MCF 10A (cell line): ENCODE measurements around the gene NR3C1. TPM values are rescaled to one million over a fixed set of nuclear protein-coding genes. Genes with fewer than 3 reads are reported as not detected.
A peak's percentile ranks its signal among the peaks of the same experiment; 100 is the strongest.

Source experiments
- BruUV-seq: library from RNA; stranded (reverse); fragments of 400-500 nt; replicated peaks from 2 replicates; lab custom pipeline; 2021; lab: Mats Ljungman, UMichigan
- CTCF ChIA-PET: fragments of 300-600 bp; sonication (Branson Sonifier 250); formaldehyde crosslinking; extraction: SDS; loops from one replicate; lab custom pipeline; 2021; ENCODE audit warnings: antibody characterized with exemption, inconsistent platforms; lab: Yijun Ruan, JAX
- POLR2A ChIA-PET: fragments of 300-600, 350-650 bp; sonication (Branson Sonifier 250); formaldehyde crosslinking; extraction: SDS; loops from one replicate; lab custom pipeline; 2020; ENCODE audit warnings: antibody characterized with exemption, inconsistent platforms; lab: Yijun Ruan, JAX
- DNase-seq: peaks from one replicate; pipeline ENCODE4 v3.0.0-alpha.2; 2018; ENCODE audit not compliant: unreplicated experiment
- H3K27ac Mint-ChIP-seq: one replicate; pipeline ENCODE4 v1.8.0; 2022; ENCODE audit warnings: mild to moderate bottlenecking, low read depth, mixed read lengths; ENCODE audit not compliant: unreplicated experiment
- H3K27me3 Mint-ChIP-seq: one replicate; pipeline ENCODE4 v1.8.0; 2022; ENCODE audit warnings: mixed read lengths; ENCODE audit not compliant: insufficient read depth, unreplicated experiment
- H3K36me3 Mint-ChIP-seq: one replicate; pipeline ENCODE4 v1.8.0; 2022; ENCODE audit warnings: mild to moderate bottlenecking, moderate library complexity, mixed read lengths; ENCODE audit not compliant: insufficient read depth, unreplicated experiment
- H3K4me1 Mint-ChIP-seq: one replicate; pipeline ENCODE4 v1.8.0; 2022; ENCODE audit warnings: mixed read lengths; ENCODE audit not compliant: insufficient read depth, unreplicated experiment
- H3K4me3 Mint-ChIP-seq: one replicate; pipeline ENCODE4 v1.8.0; 2022; ENCODE audit warnings: mild to moderate bottlenecking, moderate library complexity, mixed read lengths; ENCODE audit not compliant: unreplicated experiment
- H3K9me3 Mint-ChIP-seq: one replicate; pipeline ENCODE4 v1.8.0; 2022; ENCODE audit warnings: mixed read lengths; ENCODE audit not compliant: unreplicated experiment
- intact Hi-C: fragments of 100-400 bp; cut with micrococcal nuclease; formaldehyde crosslinking; loops from 2 replicates; pipeline ENCODE4 v1.14.1; 2022
- total RNA-seq: library from RNA; stranded (reverse); gene quantifications from 2 replicates; pipeline ENCODE4 v1.2.3, GENCODE V29; 2022
- TF ChIP-seq, protein P1 (sequence below): fragments of 200-600 bp; IDR thresholded peaks from one replicate; pipeline ENCODE4 v1.8.0; 2022; ENCODE audit warnings: antibody characterized with exemption, mild to moderate bottlenecking; ENCODE audit not compliant: unreplicated experiment

Gene NR3C1
- total RNA-seq, 1 experiment from 2014 or later: 92.9 TPM

DNA sequence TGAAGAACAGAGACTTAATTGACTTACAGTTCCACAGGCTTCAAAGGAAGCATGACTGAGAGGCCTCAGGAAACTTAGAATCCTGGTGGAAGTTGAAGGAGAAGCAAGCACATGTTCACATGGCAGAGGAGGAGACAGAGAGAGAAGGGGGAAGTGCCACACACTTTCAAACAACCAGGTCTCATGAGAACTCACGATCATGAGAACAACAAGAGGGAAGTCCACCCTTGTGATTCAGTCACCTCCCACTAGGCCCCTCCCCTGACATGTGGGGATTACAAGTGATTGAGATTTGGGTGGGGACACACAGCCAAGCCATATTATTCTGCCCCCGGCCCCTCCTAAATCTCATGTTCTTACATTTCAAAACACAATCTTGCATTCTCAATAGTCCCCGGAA lies 19.5 kb downstream of the NR3C1 start:
- Mint-ChIP-seq H3K9me3 (peaks cover 20% of the 10 kb centered on the region), H3K27me3 (no peaks in the 10 kb centered on the region), H3K4me1 (peaks cover 31% of the 10 kb centered on the region), H3K4me3 (no peak overlapping the region), H3K27ac (no peak overlapping the region), H3K36me3 (peaks cover 46% of the 10 kb centered on the region)
- intact Hi-C loops: no loop called here
- TF ChIP-seq, protein P1, sequence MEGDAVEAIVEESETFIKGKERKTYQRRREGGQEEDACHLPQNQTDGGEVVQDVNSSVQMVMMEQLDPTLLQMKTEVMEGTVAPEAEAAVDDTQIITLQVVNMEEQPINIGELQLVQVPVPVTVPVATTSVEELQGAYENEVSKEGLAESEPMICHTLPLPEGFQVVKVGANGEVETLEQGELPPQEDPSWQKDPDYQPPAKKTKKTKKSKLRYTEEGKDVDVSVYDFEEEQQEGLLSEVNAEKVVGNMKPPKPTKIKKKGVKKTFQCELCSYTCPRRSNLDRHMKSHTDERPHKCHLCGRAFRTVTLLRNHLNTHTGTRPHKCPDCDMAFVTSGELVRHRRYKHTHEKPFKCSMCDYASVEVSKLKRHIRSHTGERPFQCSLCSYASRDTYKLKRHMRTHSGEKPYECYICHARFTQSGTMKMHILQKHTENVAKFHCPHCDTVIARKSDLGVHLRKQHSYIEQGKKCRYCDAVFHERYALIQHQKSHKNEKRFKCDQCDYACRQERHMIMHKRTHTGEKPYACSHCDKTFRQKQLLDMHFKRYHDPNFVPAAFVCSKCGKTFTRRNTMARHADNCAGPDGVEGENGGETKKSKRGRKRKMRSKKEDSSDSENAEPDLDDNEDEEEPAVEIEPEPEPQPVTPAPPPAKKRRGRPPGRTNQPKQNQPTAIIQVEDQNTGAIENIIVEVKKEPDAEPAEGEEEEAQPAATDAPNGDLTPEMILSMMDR: no peak
- no TSS peak for BruUV-seq
- ChIA-PET CTCF (no interaction called here), POLR2A (interaction anchor here (3.1 kb wide), 1 partner anchor 9 kb away, joined by 11 read pairs; no protein-coding TSS in a partner anchor)
- no peak for DNase-seq

DNA sequence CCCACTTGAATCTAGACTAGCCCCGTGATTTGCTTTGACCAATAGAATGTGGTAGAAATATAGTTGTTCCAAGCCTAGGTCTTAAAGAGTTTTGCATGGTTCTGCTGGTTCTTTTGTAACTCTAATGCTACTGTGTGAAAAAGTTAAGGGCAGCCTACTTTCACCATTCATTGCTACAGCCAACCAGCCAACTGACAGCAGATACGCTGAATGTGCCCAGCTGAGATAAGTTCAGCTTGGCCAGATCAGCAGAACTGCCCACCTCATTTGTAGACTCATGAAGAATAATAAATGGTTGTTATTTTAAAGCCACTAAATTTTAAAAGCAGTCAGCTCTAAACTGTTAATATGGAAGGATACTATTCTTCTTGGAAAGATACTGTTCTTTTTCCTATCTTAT lies 23.9 kb downstream of the NR3C1 start:
- no peak for DNase-seq
- BruUV-seq: no TSS peak
- Mint-ChIP-seq H3K36me3 (peaks cover 45% of the 10 kb centered on the region), H3K4me1 (peaks cover 26% of the 10 kb centered on the region), H3K27ac (no peak overlapping the region), H3K9me3 (no peaks in the 10 kb centered on the region), H3K4me3 (no peak overlapping the region), H3K27me3 (no peaks in the 10 kb centered on the region)
- TF ChIP-seq, protein P1: no peak
- intact Hi-C loops: no loop called here
- ChIA-PET CTCF (interaction anchor here (0.8 kb wide), 1 partner anchor 28 kb away, joined by 3 read pairs; no protein-coding TSS in a partner anchor), POLR2A (interaction anchor here (0.6 to 1.4 kb wide), 6 partner anchors 11 to 281 kb away, joined by 3 to 4 read pairs (median 3); no protein-coding TSS in a partner anchor)

DNA sequence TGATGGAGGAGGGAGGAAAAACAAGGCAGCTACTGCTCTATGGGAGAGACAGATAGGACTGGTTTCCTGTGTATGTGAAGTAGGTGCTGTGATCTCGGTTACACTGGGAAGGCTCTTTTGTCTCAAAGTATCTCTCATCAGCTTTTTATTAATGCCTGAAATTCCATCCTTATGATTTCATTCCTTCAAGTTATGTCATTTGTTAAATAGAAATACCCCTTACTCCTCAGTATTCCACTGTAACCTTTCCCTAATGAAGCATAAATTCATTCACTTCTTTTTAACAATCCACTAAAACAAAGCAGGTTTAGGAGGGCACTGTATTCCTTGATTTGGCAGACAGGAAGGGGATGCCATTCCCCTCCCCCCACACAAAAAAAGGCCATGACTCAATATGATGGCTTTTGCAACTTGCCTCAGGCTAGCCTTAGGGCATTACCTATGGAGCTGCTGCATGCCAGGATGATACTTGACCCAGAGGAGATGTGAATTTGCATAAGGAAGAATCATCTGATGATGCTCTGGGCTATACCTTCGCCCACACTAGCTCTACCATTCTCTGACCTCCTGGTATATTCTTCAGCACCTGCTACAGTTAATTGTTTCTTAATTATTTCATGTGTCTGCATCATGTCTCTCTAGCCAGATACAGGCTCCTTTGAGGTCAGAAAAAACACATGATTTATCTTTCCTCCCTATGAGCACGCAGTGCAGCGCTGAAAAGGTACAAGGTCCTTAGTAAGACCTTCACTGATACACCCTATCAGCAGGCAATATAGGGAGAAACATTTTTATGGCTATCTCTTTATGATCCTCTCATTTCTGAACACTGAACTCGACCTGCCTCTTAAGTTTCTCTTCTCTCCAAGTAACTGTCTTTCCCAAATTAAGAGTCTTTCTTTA lies 26.3 kb downstream of the NR3C1 start:
- H3K27me3 Mint-ChIP-seq: no peaks in the 10 kb centered on the region
- intact Hi-C loops: no loop called here
- ChIA-PET CTCF (interaction anchor here (0.6 to 2.0 kb wide), 8 partner anchors 14 to 1235 kb away, joined by 3 to 5 read pairs (median 3); partner anchors contain the start of gene NR3C1), POLR2A (interaction anchor here (0.7 to 3.3 kb wide), 16 partner anchors 10 to 1359 kb away, joined by 3 to 19 read pairs (median 4); partner anchors contain the start of gene NR3C1)
- peak overlapping the region; percentile 20 for H3K27ac Mint-ChIP-seq
- H3K9me3 Mint-ChIP-seq: no peaks in the 10 kb centered on the region
- DNase-seq: peak; percentile 72
- H3K36me3 Mint-ChIP-seq: peaks cover 36% of the 10 kb centered on the region
- H3K4me1 Mint-ChIP-seq: peaks cover 31% of the 10 kb centered on the region
- no peak overlapping the region for H3K4me3 Mint-ChIP-seq
- TF ChIP-seq, protein P1: no peak
- BruUV-seq: no TSS peak

- H3K27ac Mint-ChIP-seq: peak overlapping the region; percentile 20
- no peak for DNase-seq
- H3K27me3 Mint-ChIP-seq: no peaks in the 10 kb centered on the region
- BruUV-seq: no TSS peak
- TF ChIP-seq, protein P1: no peak
- ChIA-PET POLR2A (interaction anchor here (0.6 to 3.3 kb wide), 17 partner anchors 9 to 216 kb away, joined by 3 to 19 read pairs (median 4); no protein-coding TSS in a partner anchor), CTCF (interaction anchor here (0.6 to 2.0 kb wide), 4 partner anchors 14 to 131 kb away, joined by 3 to 5 read pairs (median 4); partner anchors contain the start of gene NR3C1)
- H3K9me3 Mint-ChIP-seq: no peaks in the 10 kb centered on the region
- no peak overlapping the region for H3K4me3 Mint-ChIP-seq
- H3K4me1 Mint-ChIP-seq: peaks cover 40% of the 10 kb centered on the region
- H3K36me3 Mint-ChIP-seq: peaks cover 36% of the 10 kb centered on the region
- intact Hi-C loops: no loop called here
These were observed 27.2 kb downstream of the NR3C1 start for GRCh38 chr5:143376195-143376779.
